BJ (cell line): ENCODE data around the gene PRR7. TPM values are rescaled to one million over a fixed set of nuclear protein-coding genes. Genes with fewer than 3 reads are reported as not detected.

Experiments used
- CTCF ChIA-PET: fragments of 350-600 bp; formaldehyde crosslinking; extraction: SDS; loops from one replicate; lab custom pipeline; 2021; ENCODE audit warnings: antibody characterized with exemption, inconsistent platforms; lab: Yijun Ruan, JAX
- POLR2A ChIA-PET: fragments of 300-600 bp; sonication (Branson Sonifier 250); formaldehyde crosslinking; extraction: SDS; loops from one replicate; lab custom pipeline; 2021; ENCODE audit warnings: antibody characterized with exemption; lab: Charles Lee
- DNase-seq: peaks from one replicate; pipeline ENCODE4 v3.0.0-alpha.2; 2011; ENCODE audit warnings: low read depth
- H3K27me3 ChIP-seq: 2 replicates; pipeline ENCODE4 v1.6.0; 2011; ENCODE audit warnings: low read length; ENCODE audit not compliant: control insufficient read depth, insufficient read depth
- H3K36me3 ChIP-seq: 2 replicates; pipeline ENCODE4 v1.5.1; 2011; ENCODE audit warnings: low read length; ENCODE audit not compliant: control insufficient read depth, insufficient read depth
- H3K4me3 ChIP-seq: 2 replicates; pipeline ENCODE4 v1.5.1; 2011; ENCODE audit warnings: low read depth, mild to moderate bottlenecking, control low read depth, low read length
- CTCF ChIP-seq: IDR thresholded peaks from 2 replicates; pipeline ENCODE4 v1.5.1; 2011; ENCODE audit warnings: low read depth, mild to moderate bottlenecking, control low read depth, inconsistent platforms, low read length, moderate library complexity; ENCODE audit not compliant: insufficient read depth
- polyA plus RNA-seq: library from polyadenylated mRNA; depleted of rRNA; stranded (reverse); fragments of >200 nt; gene quantifications from 2 replicates; pipeline ENCODE4 v1.2.3, GENCODE V29; 2011

The PRR7 gene
- polyA plus RNA-seq, 1 experiment, result 1.6 TPM

- H3K27me3 ChIP-seq, result no peaks in the 10 kb centered on the region
- ChIA-PET CTCF (interaction anchor here (0.5 kb wide), 1 partner anchor 113 kb away, joined by 3 read pairs; no protein-coding TSS in a partner anchor), POLR2A (no interaction called here)
- TF ChIP-seq CTCF, result no peak
- no peak for DNase-seq
- no peak overlapping the region for H3K4me3 ChIP-seq
- H3K36me3 ChIP-seq, result peaks cover 33% of the 10 kb centered on the region
Observed at GRCh38 chr5:177431317-177432142, 15.1 kb upstream of the PRR7 start.

DNA sequence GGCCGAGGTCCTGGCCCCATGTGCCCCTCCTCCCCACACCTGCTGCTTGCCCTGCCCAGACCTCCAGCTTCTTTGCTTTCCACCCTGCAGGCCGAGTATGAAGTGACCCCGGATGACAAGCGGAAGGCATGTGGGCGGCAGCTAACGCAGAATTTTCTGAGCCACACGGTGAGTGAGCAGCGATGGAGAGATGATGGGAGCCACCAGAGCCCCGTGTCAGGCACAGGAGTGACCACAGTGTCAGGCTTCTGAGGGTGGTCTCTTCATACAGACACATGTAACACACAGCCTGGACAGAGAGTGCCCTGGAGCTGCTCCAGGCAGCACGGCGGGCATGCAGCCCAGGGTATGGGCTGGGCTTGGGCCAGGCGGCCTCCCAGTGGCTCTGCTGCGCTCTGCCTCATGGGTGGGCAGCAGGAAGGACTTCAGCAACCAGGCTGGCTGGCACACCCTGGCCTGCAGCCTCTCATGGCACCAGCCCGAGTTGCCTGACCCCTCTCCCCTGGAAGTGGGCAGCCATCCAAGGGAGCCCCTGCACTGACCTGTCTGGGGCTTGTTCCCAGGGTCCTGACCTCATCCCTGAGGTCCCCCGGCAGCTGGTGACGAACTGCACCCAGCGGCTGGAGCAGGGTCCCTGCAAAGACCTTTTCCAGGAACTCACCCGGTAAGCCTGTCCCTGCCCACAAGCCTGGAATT lies 14.3 kb upstream of the PRR7 start:
- CTCF ChIA-PET, result interaction anchor here (0.5 to 1.2 kb wide), 3 partner anchors 23 to 114 kb away, joined by 3 read pairs; no protein-coding TSS in a partner anchor
- POLR2A ChIA-PET, result interaction anchor here (0.5 kb wide), 1 partner anchor 68 kb away, joined by 4 read pairs; no protein-coding TSS in a partner anchor

GRCh38 chr5:177432839-177433657 lies 13.6 kb upstream of the PRR7 start:
- no peak for TF ChIP-seq CTCF
- CTCF ChIA-PET, result interaction anchor here (0.9 to 1.7 kb wide), 4 partner anchors 22 to 42 kb away, joined by 3 to 4 read pairs (median 3); no protein-coding TSS in a partner anchor
- peaks cover 36% of the 10 kb centered on the region for H3K36me3 ChIP-seq
- DNase-seq, result no peak
- no peak overlapping the region for H3K4me3 ChIP-seq
- H3K27me3 ChIP-seq, result no peaks in the 10 kb centered on the region
- POLR2A ChIA-PET, result interaction anchor here (0.5 kb wide), 1 partner anchor 67 kb away, joined by 4 read pairs; no protein-coding TSS in a partner anchor

More for the DNA sequence above, 14.3 kb upstream of the PRR7 start:
- DNase-seq, result no peak
- Histone ChIP-seq H3K27me3 (no peaks in the 10 kb centered on the region), H3K36me3 (peaks cover 36% of the 10 kb centered on the region), H3K4me3 (no peak overlapping the region)
- no peak for TF ChIP-seq CTCF

DNA sequence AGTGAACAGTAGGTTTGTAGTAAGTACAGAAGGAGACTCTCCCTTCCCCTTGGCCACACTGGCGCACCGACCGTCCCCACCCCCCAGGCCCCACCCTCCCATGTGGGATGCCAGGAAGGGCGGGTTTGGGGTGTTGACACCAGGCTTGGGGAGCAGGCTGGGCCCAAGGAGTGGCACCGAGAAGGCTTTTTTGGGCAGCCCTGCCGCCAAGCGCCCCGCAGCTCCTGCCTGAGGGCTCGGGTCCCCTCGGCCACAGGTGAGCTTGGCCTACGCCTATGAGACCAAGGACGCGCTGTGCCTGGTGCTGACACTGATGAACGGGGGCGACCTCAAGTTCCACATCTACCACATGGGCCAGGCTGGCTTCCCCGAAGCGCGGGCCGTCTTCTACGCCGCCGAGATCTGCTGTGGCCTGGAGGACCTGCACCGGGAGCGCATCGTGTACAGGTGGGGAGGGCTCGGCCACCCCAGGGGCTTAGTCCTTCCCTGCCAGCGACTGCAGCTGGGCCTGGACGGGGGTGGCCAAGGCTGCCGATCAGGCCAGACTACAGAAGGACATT lies 12.9 kb upstream of the PRR7 start:
- H3K4me3 ChIP-seq, result no peak overlapping the region
- TF ChIP-seq CTCF, result no peak
- CTCF ChIA-PET, result interaction anchor here (0.6 to 1.7 kb wide), 4 partner anchors 9 to 108 kb away, joined by 3 to 4 read pairs (median 4); no protein-coding TSS in a partner anchor
- POLR2A ChIA-PET, result no interaction called here
- H3K36me3 ChIP-seq, result peaks cover 36% of the 10 kb centered on the region
- no peaks in the 10 kb centered on the region for H3K27me3 ChIP-seq
- DNase-seq, result no peak
